Measurements from ENCODE around the gene NUP153.

GRCh38 chr6:17580518-17581048, 126.1 kb downstream of the NUP153 start:
- no peak for TF ChIP-seq CTCF (IDR thresholded peaks at IDR 0.05; ENCODE audit: low read depth, low read length, poor library complexity, severe bottlenecking)
- no peak for TF ChIP-seq EZH2phosphoT487 (IDR thresholded peaks at IDR 0.05; ENCODE audit: borderline replicate concordance, low read length)

Data from DOHH2 (cell line).